Superior temporal gyrus (tissue), 1 donor: ENCODE data around the gene ZNRF1.

ENCODE experiments used
- DNase-seq: peaks from one replicate; pipeline ENCODE4 v3.0.0-alpha.2; 2016; ENCODE audit errors: extremely low spot score

The ZNRF1 gene

DNA sequence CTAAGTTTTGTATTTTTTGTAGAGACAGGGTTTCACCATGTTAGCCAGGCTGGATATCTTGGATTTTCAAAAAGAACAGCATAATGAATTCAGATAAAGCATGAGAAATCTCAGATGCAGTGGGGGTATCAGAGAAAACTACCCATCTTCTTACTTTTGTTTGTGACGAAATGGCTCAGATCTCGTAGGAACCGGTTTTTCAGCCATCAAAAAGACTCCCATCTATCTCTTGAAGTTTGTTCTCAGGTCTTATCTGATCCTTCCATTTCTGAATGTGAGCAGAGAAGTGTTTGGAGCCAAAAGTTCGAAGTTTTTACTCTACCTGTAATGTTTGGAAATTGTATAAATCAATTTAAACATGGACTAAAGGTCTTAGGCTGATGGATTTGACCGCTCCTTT lies 60.6 kb downstream of the ZNRF1 start:
- no peak for DNase-seq

DNA sequence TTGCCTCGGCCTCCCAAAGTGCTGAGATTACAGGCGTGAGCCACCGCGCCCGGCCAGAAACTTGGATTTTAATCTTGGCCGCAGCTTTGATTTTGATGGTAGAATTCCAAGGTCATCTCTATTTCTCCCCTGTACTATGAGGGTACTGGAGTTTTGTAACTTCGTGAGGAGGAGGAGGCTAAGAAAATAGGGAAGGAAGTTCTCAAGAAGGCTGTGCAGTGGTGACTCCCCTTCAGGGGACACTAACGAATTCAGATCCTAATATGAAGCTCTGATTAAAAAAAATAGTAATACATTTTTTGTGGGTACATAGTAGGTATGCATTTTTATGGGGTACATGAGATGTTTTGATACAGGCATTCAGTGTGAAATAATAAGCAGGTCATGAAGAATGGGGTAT lies 61.9 kb downstream of the ZNRF1 start:
- no peak for DNase-seq

DNA sequence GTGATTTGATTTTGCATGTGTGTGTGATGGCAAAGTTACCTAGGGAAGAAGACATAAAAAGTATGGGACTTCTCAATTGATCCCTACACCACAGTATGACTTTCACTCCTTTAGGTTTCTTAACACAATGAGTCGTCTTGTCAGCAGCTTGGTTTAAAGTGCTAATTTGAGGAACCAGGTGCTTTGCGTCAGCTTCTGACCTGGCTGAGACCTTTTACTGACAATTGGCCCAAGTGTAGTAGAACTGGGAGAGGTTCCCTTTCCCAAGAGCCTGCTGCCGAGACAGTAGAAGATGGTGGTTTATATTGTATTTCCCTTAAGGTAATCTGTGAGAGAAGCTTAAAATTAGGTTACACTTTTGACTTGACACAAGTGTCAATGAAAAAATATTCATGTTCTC lies 62.8 kb downstream of the ZNRF1 start:
- no peak for DNase-seq

DNA sequence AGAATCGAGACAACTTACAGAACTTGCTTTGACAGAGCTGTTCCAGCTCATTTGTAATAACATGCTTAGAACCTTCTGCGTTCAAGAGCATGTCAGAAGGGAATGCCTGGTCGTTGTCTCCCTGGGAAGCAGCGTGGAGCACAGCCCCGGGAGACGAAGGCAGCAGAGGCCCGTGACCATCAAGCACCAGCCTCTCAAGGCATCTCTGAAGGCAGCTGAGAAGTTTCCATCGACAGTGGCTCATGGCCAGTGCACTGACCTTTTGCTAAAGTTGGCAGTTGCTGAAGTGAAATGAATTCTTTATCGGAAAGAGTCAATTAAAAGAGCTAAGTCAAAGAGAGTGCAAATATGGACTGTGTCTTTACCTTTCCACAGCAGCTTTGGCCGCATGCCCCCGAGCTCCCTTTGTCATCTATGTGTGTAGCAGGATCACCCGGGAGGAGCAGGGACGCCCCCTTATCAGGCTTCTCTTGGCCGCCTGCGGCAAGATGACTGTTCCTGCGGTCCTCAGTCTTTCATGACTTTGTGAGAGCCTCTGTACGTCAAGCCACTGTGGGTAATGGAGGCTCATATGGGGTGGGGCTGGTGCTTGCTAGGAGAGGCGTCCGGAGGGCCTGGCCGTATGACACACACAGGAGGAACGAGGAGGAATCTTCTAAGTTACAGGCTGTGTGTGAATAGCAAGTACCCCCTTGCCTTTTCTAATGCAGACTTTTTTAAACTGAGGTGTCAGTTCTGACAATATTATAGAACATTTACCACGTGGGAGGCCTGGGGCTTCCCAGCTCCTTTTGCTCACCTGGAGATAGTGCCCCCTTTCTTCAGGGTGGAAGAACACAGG lies 63.5 kb downstream of the ZNRF1 start:
- DNase-seq, result no peak

DNA sequence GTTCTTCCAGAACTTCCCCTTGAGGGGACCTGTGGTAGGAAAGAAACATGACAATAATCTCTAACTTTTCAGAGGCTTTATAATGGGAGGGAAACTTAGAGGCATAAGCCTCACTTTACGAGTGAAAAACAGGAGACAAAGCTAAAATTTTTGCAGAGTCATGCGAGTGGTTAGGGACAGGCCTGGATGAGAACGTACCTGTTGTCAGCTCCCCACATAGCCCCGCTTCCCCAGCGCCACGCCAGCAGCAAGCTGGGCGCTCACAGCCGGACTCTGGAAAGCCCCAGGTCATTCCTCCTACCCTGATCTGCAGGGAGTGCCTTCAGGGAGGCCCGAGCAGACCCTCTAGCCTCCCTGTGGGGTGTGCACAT lies 64.1 kb downstream of the ZNRF1 start:
- no peak for DNase-seq

DNA sequence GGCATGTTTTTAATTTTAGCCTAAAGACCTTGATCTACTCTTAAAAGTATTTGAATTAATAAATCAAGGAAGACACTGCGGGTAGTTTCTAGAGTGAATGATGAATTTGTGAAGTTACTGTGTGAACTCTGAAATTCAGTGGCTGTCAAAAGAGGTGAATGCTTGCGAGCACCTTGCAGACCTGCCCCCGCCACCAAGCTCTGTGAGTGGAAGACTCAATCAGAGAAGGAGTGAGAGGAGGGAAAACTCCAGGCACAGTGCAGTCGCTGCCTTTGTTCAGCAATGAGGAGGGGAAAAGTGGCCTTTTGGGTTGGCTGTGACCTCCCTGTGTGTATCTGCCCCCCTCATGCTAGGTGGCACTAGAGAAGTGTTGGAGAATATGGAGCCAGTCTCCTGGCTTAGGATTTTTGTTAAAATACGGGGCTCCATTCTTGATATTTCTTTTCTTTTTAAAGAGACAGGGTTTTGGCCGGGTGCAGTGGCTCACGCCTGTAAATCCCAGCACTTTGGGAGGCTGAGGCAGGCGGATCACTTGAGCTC lies 64.8 kb downstream of the ZNRF1 start:
- DNase-seq, result no peak

DNA sequence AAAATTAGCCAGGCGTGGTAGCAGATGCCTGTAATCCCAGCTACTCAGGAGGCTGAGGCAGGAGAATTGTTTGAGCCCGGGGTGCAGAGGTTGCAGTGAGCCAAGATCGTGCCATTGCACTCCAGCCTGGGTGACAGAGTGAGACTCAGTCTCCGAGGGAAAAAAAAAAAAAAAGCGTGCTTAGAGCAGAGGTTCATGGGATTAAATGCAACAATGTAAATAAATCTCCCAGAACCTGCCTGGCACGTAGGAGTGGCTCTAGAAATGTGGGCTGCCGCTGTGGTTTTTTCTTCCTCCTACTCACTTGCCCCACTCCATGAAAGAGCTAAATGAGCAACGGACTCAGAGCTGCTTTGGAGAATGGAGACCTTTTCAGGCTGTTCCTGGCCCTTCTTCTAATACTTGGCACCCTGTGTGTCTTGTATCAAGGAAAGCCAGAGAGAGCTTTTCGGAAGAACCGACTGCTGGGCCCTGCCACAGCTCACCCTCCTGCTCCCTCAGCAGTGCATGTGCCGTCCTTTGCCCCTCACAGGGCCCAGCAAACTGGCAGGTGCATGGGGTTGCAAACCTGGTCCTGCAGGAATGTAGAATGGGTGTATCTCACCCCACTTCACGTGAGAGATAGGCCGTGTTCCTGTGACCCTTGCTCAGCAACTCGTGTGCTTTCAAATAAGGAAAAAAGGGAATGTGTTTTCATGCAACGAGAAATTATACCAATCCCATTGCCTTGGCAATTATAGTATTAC lies 65.8 kb downstream of the ZNRF1 start:
- DNase-seq, result no peak

DNA sequence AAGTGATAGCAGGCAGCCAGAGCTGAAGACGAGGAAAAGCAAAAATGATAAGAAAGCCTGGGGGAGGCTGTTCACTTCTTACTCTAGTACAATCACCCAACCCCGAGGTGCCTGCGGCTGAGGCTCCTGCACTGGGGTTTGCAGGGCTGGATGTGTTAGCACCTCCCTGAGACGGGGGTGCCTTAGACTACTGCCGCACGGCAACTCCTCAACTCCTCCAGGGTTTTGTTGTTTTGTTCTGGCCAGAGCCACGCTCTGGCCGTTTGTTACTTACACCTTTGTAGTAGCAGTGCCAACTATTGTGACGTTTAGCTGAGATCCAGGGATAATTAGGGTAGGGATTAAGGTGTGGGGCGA lies 66.3 kb downstream of the ZNRF1 start:
- no peak for DNase-seq

DNA sequence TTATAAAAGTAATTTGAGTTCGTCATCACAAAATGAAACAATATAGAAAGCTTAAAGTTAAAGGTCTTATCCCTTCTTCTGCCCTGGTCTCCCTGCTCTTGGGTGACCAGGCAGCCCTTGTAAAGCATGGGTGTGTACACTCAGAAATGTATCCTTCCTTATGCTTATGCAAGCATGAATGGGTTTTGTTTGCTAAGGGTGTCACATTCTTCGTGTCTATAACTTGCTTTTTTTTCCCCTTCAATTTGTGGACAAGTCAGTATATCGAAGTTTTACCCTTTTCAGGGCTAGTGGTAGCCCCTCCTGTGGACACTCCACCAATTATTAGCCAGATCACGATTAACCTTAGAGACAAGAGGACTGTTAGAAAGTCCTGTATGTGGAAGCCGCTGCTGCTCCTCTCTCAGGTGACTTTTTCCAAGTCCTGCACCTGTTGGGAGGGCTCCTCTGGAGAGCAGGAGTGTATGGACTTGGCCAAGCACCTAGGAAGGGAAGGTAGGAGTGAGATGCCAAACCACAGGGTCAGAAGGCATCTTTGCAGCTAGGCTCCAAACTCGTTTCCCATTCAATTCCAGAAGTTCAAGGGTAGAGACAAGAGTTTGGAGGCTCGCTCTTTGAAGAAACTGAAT lies 66.8 kb downstream of the ZNRF1 start:
- DNase-seq, result no peak

DNA sequence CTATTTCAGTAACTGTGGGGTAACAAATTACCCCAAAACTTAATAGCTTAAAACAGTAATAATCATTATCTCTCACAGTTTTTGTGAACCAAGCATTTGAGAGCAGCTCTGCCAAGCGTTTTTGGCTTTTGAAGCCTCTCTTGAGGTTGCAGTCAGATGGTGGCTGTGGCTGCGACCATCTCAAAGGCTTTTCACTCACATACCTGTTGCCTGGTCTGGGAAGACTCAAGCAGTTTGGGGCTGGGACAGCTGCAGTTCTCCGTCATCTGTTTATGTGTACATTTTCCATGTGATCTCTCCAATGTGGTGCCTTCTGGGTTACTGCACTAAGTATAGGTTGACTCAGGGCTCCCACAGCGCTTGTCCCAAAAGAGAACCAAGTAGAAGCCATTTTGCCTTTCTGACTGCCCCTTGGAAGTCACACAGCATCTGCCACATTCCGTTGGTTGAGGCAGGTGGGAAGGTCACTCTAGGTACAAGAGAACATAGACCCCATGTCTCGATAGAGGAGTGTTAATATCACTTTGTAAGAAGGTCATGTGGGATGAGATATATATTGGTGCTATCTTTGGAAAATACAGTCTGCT lies 68.1 kb downstream of the ZNRF1 start:
- no peak for DNase-seq

DNA sequence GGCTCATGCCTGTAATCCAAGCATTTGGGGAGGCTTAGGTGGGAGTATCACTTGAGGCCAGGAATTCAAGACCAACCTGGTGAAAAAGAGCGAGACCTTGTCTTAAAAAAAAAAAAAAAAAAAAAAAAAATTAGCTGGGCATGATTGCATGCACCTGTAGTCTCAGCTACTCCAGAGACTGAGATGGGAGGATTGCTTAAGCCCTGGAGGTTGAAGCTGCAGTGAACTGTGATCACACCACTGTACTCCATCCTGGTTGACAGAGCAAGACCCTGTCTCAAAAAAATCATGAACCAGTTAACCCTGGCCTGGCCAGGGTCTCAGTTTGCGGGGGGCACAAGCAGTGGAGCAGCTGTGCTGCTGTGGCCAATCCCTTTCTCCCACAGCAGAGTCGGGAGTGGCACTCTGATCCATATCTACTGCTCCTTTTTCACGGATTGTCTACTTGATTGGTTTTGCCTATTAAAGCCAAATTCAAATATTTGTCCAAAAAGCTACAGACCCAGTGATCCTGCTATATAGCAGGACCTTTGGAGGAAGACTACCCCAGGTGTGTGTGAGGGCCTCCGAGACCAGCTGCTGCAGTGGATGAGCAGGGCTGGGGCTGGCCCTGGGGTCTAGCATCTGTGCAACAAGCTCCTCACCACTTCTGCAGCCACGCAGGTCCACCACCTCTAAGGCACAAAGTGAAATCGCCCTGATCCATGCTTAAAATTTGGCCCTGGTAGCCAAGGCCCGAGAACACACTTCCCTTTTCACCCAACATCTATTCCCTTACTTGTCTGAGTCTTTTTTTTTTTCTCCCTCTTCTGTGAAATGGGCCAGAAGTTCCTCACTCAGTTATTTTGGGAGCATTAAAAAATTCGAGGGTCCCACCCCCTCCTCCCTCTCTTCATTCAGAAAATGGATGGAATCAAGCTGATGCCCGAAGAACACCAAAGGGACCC lies 69.5 kb downstream of the ZNRF1 start:
- no peak for DNase-seq

DNA sequence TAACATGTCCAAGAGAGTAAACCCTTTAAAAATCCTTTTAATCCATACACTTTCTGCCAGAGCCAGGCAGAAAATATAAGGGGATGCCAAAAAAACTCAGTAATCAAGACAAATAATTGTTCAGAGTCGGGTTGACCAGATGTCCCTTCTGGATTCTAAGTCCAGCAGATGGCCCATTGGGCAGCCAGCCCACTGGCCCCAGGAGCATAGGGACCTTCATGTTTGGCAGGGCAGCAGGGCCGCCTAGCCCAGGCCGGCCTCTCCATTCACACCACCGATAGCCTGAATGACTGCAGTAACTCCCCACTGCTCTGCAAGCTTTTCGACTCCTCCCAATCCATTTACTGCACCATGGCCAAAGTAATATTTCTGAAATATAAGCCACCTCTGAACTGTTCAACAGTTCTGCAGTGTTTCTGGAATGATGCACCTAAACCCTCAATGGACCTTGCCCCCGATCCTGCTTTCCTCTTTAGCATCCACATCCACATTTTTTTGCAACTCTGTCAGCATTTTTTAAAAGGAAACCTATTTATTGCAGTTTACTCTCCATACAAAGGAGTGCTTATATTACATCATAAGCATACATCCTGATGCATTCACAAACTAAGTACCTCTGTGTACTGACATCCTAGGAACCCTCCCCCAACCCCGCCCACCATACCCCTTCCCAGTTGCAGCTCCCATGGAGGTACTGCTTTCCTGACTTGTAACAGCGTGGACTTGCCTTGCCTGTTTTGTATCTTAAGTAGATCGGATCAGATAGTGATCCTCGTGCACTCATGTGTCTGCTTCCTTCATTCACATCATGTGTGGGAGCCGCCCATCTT lies 71.4 kb downstream of the ZNRF1 start:
- peak; percentile 70 for DNase-seq

DNA sequence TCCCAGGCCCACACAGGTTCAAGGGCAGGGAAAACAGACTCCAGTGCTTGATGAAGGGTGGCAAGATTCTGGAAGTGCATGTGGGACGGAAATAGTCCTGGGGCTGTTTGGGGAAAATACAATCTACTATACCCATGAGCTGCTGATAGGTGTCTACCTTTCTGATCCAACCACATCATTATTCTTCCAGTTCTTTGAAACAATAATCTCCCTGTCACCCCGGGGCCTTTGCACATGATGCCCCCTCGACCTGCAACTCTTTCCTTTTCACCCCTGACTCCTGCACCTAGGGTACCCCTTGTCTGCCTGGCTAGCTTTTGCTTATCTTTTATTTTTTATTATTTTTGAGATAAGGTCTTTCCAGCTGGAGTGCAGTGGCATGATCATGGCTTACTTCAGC lies 72.8 kb downstream of the ZNRF1 start:
- no peak for DNase-seq

DNA sequence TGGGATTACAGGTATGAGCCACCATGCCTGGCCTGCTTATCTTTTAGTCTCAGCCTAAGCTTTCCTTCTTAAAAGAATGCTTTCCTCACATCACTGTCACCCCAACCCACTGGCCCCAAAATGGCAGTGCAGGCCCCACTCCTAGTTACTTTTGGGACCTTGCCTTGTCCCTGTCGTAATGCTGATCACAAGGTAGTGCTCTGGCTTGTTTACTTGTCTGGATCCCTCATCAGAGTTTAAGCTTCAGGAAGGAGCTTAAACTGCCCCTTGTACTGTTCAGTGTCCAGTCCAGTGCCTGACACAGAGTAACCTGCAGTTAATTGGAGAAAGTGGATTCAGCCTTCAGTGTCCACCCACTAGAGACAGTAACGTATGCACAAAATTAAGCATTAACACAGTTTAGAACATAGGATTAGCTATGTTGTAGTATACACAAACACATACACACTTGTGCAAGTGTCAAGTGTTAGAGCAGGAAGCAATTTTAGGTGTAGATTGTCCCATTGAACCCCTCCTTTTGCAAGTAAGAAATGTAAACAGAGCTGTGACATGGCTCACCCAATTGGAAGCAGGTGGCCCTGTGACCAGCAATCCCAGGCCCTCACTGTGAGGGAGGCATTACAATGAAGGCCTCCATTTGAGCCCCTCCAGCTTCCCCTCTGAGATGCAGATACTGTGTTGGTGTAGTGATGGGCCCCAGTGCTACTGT lies 73.6 kb downstream of the ZNRF1 start:
- DNase-seq, result no peak

DNA sequence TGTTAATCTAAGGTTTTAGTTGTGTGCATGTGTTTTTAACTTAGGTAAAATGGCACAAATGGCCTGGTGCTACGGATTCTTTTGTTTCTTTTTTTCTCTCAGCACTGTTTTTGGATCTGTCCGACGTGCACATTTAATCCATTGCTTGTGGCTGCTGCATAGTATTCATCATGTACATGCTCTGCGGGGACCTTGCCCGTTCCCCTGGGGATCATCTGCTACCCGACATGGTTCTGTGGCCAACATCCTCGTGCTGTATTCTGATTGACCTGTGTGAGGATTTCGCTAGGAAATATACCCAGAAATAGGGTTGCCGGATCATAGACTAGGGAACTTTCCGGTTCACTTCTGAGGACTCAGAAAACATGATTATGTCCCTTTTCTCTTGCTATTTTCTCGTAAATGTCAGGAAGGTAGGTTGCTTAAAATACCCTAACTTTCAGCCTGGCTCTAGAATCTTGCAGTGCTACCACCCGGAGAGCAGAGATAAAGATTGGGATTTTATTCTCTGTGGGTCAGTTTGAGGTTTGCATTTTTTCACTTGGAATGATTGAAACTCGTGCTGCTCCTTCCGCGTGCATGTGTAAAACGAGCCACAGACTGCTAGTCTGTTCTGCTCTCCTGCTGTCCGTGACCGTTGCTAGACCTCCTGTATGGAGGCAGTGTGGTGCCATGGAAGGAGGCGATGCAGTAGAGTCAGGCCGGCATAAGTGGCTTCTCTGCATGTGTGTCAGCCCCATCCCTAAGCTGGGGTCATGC lies 74.9 kb downstream of the ZNRF1 start:
- no peak for DNase-seq

DNA sequence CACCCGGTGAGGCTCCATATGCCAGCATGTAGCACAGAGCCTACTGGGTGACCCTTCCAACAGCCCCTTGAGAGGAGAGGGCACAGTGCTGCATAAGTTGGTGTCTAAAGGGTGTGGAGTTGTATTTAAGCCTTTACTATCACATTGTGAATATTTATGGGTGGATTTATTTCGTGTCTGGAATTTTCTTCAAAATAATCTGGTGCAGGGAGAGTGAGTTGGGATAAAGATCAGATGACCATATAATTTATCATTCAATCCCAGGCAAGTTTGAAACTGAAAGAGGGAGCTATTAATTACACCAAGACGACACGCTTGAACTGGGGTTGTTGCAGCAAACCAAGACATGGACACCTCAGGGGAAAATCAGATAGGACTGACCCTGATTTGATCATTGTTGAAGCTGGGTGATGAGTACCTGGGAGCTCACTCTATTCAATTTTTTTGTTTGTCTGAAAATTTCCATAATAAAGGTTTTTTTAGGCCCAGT lies 75.5 kb downstream of the ZNRF1 start:
- DNase-seq, result no peak

DNA sequence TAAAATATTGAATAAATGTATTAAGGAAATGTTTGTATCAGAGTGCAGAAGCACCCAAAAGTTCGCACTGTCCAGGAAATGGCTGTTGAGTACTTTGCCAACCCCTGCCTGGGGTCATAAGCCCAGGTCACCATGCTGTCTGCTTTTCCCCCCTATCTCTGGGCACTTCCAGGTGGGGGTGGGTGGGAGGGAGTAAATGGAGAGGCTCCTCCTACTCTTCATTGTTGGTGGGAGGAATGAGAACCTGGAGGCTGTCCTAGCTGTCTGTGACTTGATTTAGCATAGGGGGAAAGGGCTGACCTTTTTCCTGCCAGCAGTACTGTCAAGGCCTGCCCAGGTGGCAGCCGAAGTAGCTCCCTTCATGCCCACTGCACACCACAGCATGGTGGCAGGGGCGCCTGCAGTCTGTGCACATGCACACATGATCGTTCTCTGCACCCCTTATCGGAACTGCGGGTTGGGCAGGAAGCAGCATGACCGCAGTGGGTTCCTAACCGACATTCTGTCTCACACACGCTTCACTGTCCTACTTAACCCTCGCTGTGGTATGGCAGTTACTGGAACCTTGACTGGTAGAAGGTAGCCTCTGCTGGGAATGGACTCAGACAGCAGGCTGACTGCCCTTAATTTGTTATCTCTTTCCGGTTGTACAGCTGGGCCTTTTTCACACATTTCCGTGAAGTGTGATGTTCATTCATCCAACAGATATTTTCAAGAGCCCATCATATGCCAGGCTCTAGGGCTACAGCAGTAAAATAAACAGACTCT lies 76.3 kb downstream of the ZNRF1 start:
- DNase-seq, result peak; percentile 47

DNA sequence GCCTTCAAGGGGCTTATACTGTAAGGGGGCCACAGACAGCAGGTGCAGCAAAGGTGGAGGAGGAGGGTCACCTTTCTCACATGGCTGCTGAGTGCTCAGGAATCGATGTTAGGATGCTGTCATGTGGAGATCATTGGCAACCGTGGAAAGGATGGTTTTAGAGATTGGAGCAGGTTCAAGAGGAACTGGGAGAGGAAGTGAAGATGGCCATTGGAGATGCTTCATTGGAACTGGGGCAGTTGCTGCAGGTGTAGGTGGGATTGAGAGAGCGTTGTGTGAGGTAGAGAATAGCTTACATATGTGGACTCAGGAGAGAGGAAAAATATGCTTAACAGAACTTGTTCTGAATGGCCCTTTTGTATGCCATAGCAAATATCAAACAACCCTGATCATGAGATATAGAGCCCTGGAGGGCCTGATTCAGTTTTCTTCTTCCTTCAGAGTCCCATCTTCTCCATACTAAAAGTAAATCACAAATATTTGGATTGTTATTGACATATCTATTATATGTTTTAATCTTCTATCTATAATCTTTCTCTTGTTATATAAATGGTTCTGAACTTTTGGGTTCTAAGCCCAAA lies 77.0 kb downstream of the ZNRF1 start:
- DNase-seq, result no peak
